OCI-LY1 (cell line): ENCODE data around the gene PLAAT2.

Source experiments
- EZH2 ChIP-seq: fragments of 200-600 bp; sonication (generic), shearing (Covaris generic); IDR thresholded peaks from 2 replicates; pipeline ENCODE4 v1.8.0; 2017; ENCODE audit warnings: borderline replicate concordance, mixed run types, mild to moderate bottlenecking, antibody characterized with exemption, low read length, moderate library complexity, mixed read lengths
- TF ChIP-seq, protein P1 (sequence below): fragments of 200-600 bp; sonication (generic), shearing (Covaris generic); IDR thresholded peaks from 2 replicates; pipeline ENCODE4 v1.5.1; 2017; ENCODE audit warnings: mild to moderate bottlenecking, antibody characterized with exemption, low read length, moderate library complexity, mixed read lengths

DNA sequence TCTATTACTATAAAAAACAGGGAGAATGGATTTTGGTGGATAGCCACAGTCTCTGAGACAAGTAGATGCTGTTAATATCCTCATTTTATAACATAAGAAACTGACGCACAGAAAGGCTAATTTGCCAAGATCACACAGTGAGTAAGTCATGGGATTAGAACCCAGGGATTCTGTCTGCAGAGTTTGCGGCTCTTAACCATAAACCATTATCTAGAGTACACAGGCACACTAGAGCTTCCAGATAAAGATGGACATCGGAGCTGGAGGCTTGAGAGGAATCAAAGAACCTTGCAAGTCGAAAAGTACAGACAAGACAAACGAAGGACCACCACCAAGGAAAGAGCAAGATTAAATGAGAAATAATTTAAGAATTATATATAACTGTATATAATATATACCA lies 46.0 kb downstream of the PLAAT2 start:
- TF ChIP-seq, protein P1, sequence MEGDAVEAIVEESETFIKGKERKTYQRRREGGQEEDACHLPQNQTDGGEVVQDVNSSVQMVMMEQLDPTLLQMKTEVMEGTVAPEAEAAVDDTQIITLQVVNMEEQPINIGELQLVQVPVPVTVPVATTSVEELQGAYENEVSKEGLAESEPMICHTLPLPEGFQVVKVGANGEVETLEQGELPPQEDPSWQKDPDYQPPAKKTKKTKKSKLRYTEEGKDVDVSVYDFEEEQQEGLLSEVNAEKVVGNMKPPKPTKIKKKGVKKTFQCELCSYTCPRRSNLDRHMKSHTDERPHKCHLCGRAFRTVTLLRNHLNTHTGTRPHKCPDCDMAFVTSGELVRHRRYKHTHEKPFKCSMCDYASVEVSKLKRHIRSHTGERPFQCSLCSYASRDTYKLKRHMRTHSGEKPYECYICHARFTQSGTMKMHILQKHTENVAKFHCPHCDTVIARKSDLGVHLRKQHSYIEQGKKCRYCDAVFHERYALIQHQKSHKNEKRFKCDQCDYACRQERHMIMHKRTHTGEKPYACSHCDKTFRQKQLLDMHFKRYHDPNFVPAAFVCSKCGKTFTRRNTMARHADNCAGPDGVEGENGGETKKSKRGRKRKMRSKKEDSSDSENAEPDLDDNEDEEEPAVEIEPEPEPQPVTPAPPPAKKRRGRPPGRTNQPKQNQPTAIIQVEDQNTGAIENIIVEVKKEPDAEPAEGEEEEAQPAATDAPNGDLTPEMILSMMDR, result no peak
- TF ChIP-seq EZH2, result no peak
